ENCODE data around the gene ERLIN1.

GRCh38 chr10:100209303-100209702, 23.5 kb upstream of the ERLIN1 start:
- TF ChIP-seq, protein P1, sequence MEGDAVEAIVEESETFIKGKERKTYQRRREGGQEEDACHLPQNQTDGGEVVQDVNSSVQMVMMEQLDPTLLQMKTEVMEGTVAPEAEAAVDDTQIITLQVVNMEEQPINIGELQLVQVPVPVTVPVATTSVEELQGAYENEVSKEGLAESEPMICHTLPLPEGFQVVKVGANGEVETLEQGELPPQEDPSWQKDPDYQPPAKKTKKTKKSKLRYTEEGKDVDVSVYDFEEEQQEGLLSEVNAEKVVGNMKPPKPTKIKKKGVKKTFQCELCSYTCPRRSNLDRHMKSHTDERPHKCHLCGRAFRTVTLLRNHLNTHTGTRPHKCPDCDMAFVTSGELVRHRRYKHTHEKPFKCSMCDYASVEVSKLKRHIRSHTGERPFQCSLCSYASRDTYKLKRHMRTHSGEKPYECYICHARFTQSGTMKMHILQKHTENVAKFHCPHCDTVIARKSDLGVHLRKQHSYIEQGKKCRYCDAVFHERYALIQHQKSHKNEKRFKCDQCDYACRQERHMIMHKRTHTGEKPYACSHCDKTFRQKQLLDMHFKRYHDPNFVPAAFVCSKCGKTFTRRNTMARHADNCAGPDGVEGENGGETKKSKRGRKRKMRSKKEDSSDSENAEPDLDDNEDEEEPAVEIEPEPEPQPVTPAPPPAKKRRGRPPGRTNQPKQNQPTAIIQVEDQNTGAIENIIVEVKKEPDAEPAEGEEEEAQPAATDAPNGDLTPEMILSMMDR (IDR thresholded peaks at IDR 0.05 in 4 of 5, conservative IDR thresholded peaks at IDR 0.05 in 1 of 5), result no peak
- no peak for TF ChIP-seq POLR2A (IDR thresholded peaks at IDR 0.05)

Measured in gastrocnemius medialis (tissue), 4 donors.